ENCODE results near the gene RIOK3. TPM values are rescaled to one million over a fixed set of nuclear protein-coding genes. Genes with fewer than 3 reads are reported as not detected.

Gene RIOK3
- total RNA-seq, 2 experiments from 2014 or later: 62.8 to 72.6 TPM

DNA sequence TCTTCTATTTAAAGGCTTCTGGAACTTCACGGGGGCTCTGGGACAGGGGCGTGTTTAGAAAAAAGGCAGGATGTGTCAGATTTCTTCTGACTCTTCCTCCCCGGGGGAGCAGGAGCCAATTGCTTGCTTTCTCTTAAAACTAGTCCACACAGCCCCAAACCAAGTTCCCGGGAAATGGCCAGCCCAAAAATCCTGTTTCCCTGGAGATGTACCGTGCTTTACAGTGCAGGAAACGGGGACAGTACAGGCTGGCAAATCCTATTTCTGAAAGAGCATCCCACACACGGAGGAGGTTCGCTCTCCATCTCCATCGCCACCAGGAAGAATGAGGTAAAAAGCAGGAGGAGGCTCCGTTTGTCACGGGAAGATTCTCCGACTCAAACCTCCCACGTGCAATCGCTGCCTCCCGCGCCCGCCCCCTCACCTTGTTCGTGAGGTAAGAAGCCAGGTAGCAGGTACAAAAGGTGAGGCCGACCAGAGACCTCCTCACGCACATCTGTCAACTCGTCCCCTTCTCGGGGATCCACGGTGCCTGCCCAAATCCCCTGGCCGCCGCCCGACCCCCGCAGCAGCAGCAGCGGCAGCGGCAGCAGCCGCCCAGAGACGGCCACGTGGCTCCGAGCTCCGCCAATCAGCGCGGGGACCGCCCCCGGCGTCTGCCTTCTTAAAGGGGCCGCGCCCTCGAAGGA is 15.6 kb upstream of the RIOK3 start:
- Mint-ChIP-seq H3K27ac (peak overlapping the region; percentile 70), H3K4me3 (peak overlapping the region; percentile 90), H3K27me3 (peaks cover 3% of the 10 kb centered on the region), H3K36me3 (no peaks in the 10 kb centered on the region), H3K9me3 (no peaks in the 10 kb centered on the region), H3K4me1 (peaks cover 13% of the 10 kb centered on the region)
- peak; percentile 99 for ATAC-seq (ENCODE audit: low read depth)
- POLR2A ChIA-PET: no interaction called here
- peak; percentile 81 for DNase-seq

DNA sequence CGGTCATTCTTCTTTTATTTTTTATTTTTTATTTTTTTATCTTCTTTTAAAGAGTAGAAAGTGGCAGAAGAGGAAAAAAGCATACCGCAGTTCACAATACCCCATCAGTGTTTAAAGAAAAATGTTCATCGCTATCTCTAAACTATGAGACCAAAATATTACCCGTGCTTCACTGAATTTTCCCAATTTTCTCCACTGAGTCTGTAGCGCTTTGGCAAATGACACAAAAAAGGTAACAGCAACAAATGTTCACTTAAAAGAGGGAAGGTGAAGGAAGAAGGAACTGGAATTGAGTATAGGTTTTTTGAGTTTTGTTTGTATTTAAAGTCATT is 15.1 kb upstream of the RIOK3 start:
- ATAC-seq (ENCODE audit: low read depth): no peak
- Mint-ChIP-seq H3K27ac (no peak overlapping the region), H3K27me3 (peaks cover 3% of the 10 kb centered on the region), H3K36me3 (no peaks in the 10 kb centered on the region), H3K4me1 (peaks cover 13% of the 10 kb centered on the region), H3K4me3 (peak overlapping the region; percentile 90), H3K9me3 (no peaks in the 10 kb centered on the region)
- POLR2A ChIA-PET: no interaction called here
- no peak for DNase-seq

DNA sequence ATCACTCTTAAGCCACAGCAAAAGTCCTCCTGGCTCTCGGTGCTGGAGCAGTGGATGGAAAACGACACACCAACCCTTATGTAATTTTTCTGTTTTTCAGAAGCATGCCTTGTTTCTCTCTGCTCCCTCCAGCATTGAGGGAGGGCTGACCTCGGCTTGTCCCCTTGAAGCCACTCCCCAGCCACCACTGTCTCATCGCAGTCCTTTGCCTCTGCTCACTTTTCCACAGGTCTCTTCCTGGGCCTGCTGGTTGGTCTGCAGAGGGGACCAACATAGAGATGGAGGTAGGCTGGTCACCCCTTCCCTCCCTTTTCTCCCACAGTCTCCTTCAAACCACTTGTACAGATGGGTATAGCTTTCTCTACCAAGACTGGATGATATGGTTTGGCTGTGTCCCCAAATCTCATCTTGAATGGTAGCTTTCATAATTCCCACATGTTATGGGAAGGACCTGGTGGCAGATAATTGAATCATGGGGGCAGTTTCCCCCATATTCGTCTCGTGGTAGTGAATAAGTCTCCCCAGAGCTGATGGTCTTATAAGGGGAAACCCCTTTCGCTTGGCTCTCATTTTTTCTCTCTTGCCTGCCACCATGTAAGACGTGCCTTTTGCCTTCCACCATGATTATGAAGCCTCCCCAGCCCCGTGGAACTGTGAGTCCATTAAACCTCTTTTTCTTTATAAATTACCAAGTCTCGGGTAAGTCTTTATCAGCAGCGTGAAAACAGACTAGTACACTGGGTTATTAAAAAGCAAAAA is 14.3 kb upstream of the RIOK3 start:
- H3K27ac Mint-ChIP-seq: peak overlapping the region; percentile 45
- peak overlapping the region; percentile 90 for H3K4me3 Mint-ChIP-seq
- no peak for ATAC-seq (ENCODE audit: low read depth)
- no peaks in the 10 kb centered on the region for H3K36me3 Mint-ChIP-seq
- no peaks in the 10 kb centered on the region for H3K9me3 Mint-ChIP-seq
- peaks cover 3% of the 10 kb centered on the region for H3K27me3 Mint-ChIP-seq
- POLR2A ChIA-PET: interaction anchor here (1.2 kb wide), 1 partner anchor 14 kb away, joined by 3 read pairs; the partner anchor contains the start of gene RIOK3
- DNase-seq: no peak
- H3K4me1 Mint-ChIP-seq: peaks cover 13% of the 10 kb centered on the region

DNA sequence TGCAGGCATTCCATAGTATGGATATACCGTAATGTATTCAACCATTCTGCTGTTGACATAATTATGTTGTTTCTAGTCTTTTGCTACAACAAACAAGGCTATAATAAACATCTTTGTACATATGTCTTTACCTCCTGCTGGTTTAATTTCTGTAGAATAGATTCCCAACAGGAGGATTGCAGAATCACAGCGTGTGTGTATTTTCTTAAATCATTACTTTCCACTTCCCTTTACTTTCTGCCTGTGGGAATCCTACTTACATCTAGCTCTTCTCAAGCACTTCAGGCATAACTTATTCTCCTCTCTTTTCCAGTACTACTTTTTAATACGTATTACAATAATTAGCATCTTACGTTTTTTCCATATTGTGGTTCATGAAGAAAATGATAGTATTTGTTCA is 13.0 kb upstream of the RIOK3 start:
- POLR2A ChIA-PET: no interaction called here
- Mint-ChIP-seq H3K4me3 (no peak overlapping the region), H3K27me3 (peaks cover 6% of the 10 kb centered on the region), H3K36me3 (no peaks in the 10 kb centered on the region), H3K4me1 (peaks cover 11% of the 10 kb centered on the region), H3K9me3 (no peaks in the 10 kb centered on the region), H3K27ac (no peak overlapping the region)
- DNase-seq (no peak), ATAC-seq (ENCODE audit: low read depth) (no peak)

- Mint-ChIP-seq H3K27ac (no peak overlapping the region), H3K4me1 (peaks cover 7% of the 10 kb centered on the region), H3K9me3 (no peaks in the 10 kb centered on the region), H3K36me3 (no peaks in the 10 kb centered on the region), H3K27me3 (peaks cover 17% of the 10 kb centered on the region), H3K4me3 (no peak overlapping the region)
- POLR2A ChIA-PET: interaction anchor here (1.0 kb wide), 1 partner anchor 10 kb away, joined by 3 read pairs; the partner anchor contains the start of gene RIOK3
- no peak for ATAC-seq (ENCODE audit: low read depth)
- DNase-seq: no peak
These were observed 10.1 kb upstream of the RIOK3 start for GRCh38 chr18:23442958-23443357.

DNA sequence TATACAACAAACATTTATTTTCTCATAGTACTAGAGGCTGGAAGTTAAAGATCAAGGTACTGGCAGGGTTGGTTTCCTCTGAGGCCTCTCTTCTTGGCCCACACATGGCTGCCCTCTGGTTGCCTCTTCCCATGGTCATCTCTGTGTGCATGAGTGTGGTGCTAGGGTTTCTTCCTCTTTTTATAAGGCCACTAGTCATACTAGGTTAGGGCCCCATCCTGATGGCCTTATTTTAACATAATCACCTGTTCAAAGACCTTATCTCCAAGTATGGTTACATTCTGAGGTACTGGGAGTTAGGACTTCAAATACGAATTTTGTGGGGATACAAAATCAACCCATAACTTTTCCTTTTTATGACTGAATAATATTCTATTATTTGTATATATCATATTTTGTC is 4.8 kb upstream of the RIOK3 start:
- H3K27me3 Mint-ChIP-seq: peaks cover 20% of the 10 kb centered on the region
- POLR2A ChIA-PET: no interaction called here
- ATAC-seq (ENCODE audit: low read depth): no peak
- H3K27ac Mint-ChIP-seq: no peak overlapping the region
- H3K36me3 Mint-ChIP-seq: peaks cover 2% of the 10 kb centered on the region
- H3K4me1 Mint-ChIP-seq: peaks cover 12% of the 10 kb centered on the region
- DNase-seq: no peak
- no peaks in the 10 kb centered on the region for H3K9me3 Mint-ChIP-seq
- H3K4me3 Mint-ChIP-seq: no peak overlapping the region

- POLR2A ChIA-PET: no interaction called here
- H3K9me3 Mint-ChIP-seq: no peaks in the 10 kb centered on the region
- ATAC-seq (ENCODE audit: low read depth): no peak
- H3K4me3 Mint-ChIP-seq: no peak overlapping the region
- peaks cover 2% of the 10 kb centered on the region for H3K36me3 Mint-ChIP-seq
- H3K27me3 Mint-ChIP-seq: peaks cover 17% of the 10 kb centered on the region
- H3K4me1 Mint-ChIP-seq: peaks cover 24% of the 10 kb centered on the region
- DNase-seq: no peak
- no peak overlapping the region for H3K27ac Mint-ChIP-seq
These were observed 3.1 kb upstream of the RIOK3 start for GRCh38 chr18:23450022-23450421.

GRCh38 chr18:23451011-23451410 is 2.1 kb upstream of the RIOK3 start:
- no peaks in the 10 kb centered on the region for H3K9me3 Mint-ChIP-seq
- DNase-seq: no peak
- peaks cover 24% of the 10 kb centered on the region for H3K4me1 Mint-ChIP-seq
- peaks cover 14% of the 10 kb centered on the region for H3K27me3 Mint-ChIP-seq
- no peak overlapping the region for H3K4me3 Mint-ChIP-seq
- H3K27ac Mint-ChIP-seq: no peak overlapping the region
- H3K36me3 Mint-ChIP-seq: peaks cover 2% of the 10 kb centered on the region
- ATAC-seq (ENCODE audit: low read depth): no peak
- POLR2A ChIA-PET: no interaction called here

DNA sequence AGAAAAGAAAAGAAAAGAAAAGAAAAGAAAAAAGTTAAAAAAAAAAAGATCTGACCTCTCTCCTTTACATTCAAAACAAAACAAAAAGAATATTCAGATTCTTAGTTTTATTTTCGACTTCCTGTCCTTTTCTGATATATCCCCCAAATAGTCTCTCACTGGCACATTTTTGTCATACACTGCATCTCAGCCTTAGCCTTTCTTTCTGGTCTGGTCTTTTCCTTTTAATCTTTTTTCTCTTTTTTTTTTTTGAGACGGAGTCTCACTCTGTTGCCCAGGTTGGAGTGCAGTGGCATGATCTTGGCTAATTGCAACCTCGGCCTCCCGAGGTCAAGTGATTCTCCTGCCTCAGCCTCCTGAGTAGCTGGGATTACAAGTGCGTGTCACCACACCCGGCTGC is 1.6 kb upstream of the RIOK3 start:
- Mint-ChIP-seq H3K4me1 (peaks cover 24% of the 10 kb centered on the region), H3K36me3 (peaks cover 2% of the 10 kb centered on the region), H3K4me3 (no peak overlapping the region), H3K27me3 (peaks cover 10% of the 10 kb centered on the region), H3K9me3 (no peaks in the 10 kb centered on the region), H3K27ac (no peak overlapping the region)
- POLR2A ChIA-PET: no interaction called here
- DNase-seq: no peak
- no peak for ATAC-seq (ENCODE audit: low read depth)

DNA sequence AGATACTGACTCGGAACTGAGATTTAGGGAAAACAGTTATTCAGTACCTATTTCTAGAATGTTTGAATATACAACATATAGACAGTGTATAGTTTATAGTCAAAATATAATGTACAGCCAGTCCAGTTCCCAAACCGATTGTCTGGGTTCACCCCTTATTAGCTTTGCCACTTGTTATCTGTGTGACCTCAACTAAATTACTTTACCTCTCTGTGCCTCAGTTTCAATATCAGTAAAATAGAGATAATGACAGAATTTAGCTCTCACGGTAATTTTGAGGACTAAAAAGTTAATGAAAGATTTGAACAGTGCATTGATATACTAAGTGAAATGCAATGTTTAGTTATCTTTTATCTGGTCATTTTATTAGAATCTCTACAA is 750 bp upstream of the RIOK3 start:
- ATAC-seq (ENCODE audit: low read depth): no peak
- POLR2A ChIA-PET: interaction anchor here (1.0 to 1.7 kb wide), 3 partner anchors 13 to 133 kb away, joined by 3 to 8 read pairs (median 3); partner anchors contain the start of gene NPC1
- H3K27ac Mint-ChIP-seq: peak overlapping the region; percentile 87
- no peaks in the 10 kb centered on the region for H3K9me3 Mint-ChIP-seq
- H3K4me1 Mint-ChIP-seq: peaks cover 31% of the 10 kb centered on the region
- DNase-seq: no peak
- H3K36me3 Mint-ChIP-seq: peaks cover 7% of the 10 kb centered on the region
- H3K27me3 Mint-ChIP-seq: peaks cover 8% of the 10 kb centered on the region
- H3K4me3 Mint-ChIP-seq: peak overlapping the region; percentile 99

- POLR2A ChIA-PET: interaction anchor here (0.6 to 1.7 kb wide), 8 partner anchors 9 to 382 kb away, joined by 3 to 8 read pairs (median 3); partner anchors contain the start of gene NPC1
- H3K4me1 Mint-ChIP-seq: peaks cover 41% of the 10 kb centered on the region
These were observed 582 bp downstream of the RIOK3 start for GRCh38 chr18:23453680-23454058.

GRCh38 chr18:23456835-23457234 is 3.7 kb downstream of the RIOK3 start:
- H3K9me3 Mint-ChIP-seq: no peaks in the 10 kb centered on the region
- no peaks in the 10 kb centered on the region for H3K27me3 Mint-ChIP-seq
- no peak overlapping the region for H3K27ac Mint-ChIP-seq
- POLR2A ChIA-PET: interaction anchor here (0.6 kb wide), 2 partner anchors 30 to 389 kb away, joined by 3 read pairs; no protein-coding TSS in a partner anchor
- DNase-seq (no peak), ATAC-seq (ENCODE audit: low read depth) (no peak)
- peaks cover 52% of the 10 kb centered on the region for H3K4me1 Mint-ChIP-seq
- H3K36me3 Mint-ChIP-seq: peaks cover 8% of the 10 kb centered on the region
- no peak overlapping the region for H3K4me3 Mint-ChIP-seq

More at GRCh38 chr18:23453680-23454058, 582 bp downstream of the RIOK3 start:
- Mint-ChIP-seq H3K4me3 (peak overlapping the region; percentile 99), H3K36me3 (peaks cover 7% of the 10 kb centered on the region), H3K27me3 (peaks cover 4% of the 10 kb centered on the region), H3K9me3 (no peaks in the 10 kb centered on the region), H3K27ac (peak overlapping the region; percentile 87)
- ATAC-seq (ENCODE audit: low read depth) (peak; percentile 26), DNase-seq (no peak)

- Mint-ChIP-seq H3K4me1 (peaks cover 47% of the 10 kb centered on the region), H3K27ac (no peak overlapping the region), H3K4me3 (no peak overlapping the region), H3K9me3 (no peaks in the 10 kb centered on the region), H3K36me3 (peaks cover 24% of the 10 kb centered on the region), H3K27me3 (no peaks in the 10 kb centered on the region)
- POLR2A ChIA-PET: no interaction called here
- DNase-seq (no peak), ATAC-seq (ENCODE audit: low read depth) (peak; percentile 45)
These were observed 5.9 kb downstream of the RIOK3 start for GRCh38 chr18:23458830-23459529.

Data from activated naive CD8-positive, alpha-beta T cell treated with anti-CD3 and anti-CD28 coated beads, Interleukin-2, amount 10 ng/mL, durations not matched to agents 7 days and 5 days (primary cell).